Prostate gland (tissue), 2 donors: ENCODE data around the gene CELF6.

ENCODE experiments used
- CTCF ChIP-seq, 4 experiments: fragments of 200-600 bp in 2 of 4; fragments of 450-650 bp in 2 of 4; sonication (generic) in 2 of 4; IDR thresholded peaks; 1 replicate in 3 of 4; 2 replicates in 1 of 4; pipeline ENCODE4 v1.5.1; 2016 to 2019; ENCODE audit warnings: antibody characterized with exemption in 4 of 4, mild to moderate bottlenecking in 2 of 4, moderate library complexity in 2 of 4
- POLR2AphosphoS5 ChIP-seq: sonication (generic); formaldehyde crosslinking; IDR thresholded peaks from one replicate; pipeline ENCODE4 v1.6.1; 2017; ENCODE audit warnings: antibody characterized with exemption

DNA sequence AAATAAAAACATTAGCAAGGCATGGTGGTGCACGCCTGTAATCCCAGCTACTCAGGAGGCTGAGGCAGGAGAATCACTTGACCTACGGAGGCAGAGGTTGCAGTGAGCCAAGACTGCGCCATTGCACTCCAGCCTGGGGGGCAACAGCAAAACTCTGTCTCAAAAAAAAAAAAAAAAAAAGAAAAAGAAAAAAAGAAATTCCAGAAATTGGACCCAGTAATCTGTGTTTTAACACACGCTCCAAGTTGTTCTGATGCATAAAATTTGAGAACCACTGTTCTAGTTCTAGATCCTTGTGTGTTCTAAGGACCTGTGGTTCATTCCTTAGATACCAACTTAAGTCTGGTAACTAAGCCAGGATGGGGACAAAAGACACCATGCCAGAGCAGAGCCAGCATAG is 50.2 kb downstream of the CELF6 start:
- no peak for TF ChIP-seq CTCF (IDR thresholded peaks at IDR 0.05)
- TF ChIP-seq POLR2AphosphoS5 = no peak
